ENCODE measurements around the gene PODXL2.
"Not testable (repeated sequence)": the region's sequence is repeated elsewhere in the genome, so short reads cannot be mapped to it uniquely, and the experiment has no call there.

The PODXL2 gene

DNA sequence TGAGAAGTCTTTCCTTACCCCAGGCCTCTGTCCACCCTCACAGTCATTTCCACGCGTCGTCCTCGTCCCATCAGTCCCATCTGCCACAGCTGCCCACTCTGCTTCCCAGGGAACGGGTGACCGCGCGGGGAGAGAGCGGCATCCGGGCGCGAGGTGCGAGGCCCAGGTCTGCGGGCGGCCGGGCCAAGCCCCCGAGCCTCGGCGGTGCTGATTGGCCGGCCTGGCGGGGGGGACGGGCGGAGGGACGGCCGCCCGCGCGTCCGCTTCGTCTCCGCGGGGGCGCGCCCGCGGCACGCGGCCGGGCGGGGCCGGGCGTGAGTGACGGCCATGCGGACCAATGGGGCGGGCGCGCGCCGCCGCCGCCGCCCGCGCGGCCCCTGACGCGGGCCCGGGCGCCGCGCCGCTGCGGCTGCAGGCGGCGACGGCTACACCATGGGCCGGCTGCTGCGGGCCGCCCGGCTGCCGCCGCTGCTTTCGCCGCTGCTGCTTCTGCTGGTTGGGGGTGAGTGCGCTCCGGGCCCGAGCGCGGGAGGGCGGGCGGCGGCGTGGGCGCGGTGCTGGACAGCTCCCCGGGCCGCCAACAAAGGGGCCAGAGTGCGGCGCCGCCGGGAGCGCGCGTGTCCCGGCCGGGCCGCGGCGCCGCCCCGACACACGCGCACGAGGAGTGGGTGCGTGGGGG, at the start of gene PODXL2:
TSS of gene PODXL2 (plus strand) at position 398 of the 679 bp plus-strand sequence. CDS start at position 433, 35 bp downstream.
- peak; percentile 50 for DNase-seq (ENCODE audit: low spot score)

GRCh38 chr3:127580327-127581060, 48.5 kb upstream of the PODXL2 start:
- DNase-seq (ENCODE audit: low spot score), result no peak

DNA sequence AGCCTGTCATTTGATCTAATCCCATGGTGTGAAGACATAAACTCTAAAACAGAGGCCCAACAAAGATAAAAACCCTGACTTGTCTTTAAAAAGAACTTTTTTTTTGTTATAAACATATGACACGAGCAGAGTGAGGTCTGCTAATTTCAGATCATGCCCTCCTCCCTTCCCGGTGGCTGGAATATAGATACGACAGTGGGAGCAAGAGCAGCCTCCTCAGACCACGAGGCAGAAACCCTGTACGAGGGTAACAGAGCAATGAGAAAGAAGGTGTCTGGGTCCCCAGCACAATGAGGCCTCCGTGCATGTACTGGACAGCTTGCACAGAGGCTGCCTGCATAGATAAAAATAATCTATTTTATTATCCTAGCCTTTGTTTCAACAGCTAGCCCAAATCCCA, 44.3 kb upstream of the PODXL2 start:
- no peak for DNase-seq (ENCODE audit: low spot score)

GRCh38 chr3:127585163-127585812, 43.7 kb upstream of the PODXL2 start:
- no peak for DNase-seq (ENCODE audit: low spot score)

DNA sequence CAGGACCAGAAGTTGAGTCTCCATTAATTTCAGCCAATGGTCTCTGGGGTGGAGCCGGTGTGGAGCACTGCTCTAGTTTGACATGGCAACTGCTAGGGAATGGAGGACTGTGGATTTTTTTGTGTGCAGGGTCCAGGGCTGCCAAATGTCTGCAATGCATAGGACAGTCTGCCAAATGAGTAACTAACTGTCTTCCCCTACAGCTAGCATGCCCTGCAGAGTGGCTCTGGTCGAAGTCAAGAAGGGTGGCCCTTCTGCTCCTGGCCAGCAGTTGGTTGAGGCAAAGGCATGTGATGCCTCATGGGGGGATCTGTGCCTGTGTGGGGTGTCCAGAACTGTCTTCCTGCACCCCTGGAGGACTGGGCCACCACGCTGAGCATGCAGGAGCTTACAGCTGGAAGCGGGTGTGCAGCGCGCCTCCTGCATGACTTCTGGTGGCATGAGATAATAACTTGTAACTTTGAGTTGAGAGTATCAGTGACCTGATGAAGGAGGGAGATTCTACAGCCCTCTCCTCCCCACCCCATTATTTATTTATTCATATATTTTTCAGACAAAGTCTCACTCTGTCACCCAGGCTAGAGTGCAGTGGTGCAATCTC, 43.1 kb upstream of the PODXL2 start:
- DNase-seq (ENCODE audit: low spot score), result no peak

DNA sequence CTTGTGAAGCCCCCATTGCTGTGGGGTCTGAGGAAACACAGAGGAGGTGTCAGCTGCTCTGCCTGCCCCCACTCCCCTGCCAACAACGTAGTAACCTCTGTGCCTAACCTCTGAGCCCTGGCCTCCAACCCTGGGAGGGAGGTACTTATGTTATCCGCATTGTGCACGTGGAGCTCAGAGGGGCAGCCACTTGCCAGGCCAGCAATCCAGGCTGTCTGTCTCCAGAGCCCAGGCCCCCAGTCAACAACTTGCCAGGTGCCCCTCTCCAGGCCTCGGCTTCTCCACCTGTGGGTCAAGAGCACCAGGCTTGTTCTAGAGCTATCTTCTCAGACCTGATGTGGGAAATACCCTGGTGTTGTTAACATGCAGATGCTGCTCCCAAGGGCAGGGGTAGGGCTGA, 41.1 kb upstream of the PODXL2 start:
- no peak for DNase-seq (ENCODE audit: low spot score)

- DNase-seq (ENCODE audit: low spot score), result no peak
Observed at GRCh38 chr3:127588806-127589577, 40.0 kb upstream of the PODXL2 start.

DNA sequence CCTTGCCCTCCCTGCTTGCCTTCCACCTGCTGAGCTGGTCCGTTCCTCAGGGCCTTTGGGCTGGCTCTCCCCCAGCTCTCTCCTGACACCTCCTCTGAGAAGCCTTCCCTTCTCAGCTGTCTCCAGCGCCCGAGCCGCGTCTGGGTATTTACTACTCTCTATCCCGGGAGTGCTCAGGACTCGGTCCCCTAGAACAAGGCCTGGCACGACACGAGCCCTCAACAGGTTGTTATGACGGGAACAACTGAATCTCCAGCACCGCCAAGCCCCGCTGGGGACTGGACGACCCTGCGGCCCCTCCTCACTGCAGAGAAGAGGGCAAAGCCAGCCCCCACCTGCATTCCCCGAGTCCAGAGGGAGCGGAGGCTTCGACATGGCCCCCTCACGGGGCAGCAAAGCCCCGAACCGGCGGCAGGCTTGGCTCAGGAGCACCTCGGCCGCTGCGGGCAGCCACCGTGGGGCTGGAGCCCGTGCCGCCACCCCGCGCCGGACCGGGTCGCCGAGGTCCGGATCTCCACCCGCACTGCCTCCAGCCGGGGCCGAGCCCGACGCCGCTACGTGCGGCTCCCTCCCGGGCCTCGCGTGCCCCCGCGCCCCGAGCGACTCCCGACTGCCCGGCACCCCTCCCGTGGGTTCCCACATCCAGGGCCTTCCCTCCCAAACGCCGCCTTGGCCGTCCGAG, 39.2 kb upstream of the PODXL2 start:
- DNase-seq (ENCODE audit: low spot score), result no peak

- no peak for DNase-seq (ENCODE audit: low spot score)
Observed at GRCh38 chr3:127590282-127590592, 38.7 kb upstream of the PODXL2 start.

DNA sequence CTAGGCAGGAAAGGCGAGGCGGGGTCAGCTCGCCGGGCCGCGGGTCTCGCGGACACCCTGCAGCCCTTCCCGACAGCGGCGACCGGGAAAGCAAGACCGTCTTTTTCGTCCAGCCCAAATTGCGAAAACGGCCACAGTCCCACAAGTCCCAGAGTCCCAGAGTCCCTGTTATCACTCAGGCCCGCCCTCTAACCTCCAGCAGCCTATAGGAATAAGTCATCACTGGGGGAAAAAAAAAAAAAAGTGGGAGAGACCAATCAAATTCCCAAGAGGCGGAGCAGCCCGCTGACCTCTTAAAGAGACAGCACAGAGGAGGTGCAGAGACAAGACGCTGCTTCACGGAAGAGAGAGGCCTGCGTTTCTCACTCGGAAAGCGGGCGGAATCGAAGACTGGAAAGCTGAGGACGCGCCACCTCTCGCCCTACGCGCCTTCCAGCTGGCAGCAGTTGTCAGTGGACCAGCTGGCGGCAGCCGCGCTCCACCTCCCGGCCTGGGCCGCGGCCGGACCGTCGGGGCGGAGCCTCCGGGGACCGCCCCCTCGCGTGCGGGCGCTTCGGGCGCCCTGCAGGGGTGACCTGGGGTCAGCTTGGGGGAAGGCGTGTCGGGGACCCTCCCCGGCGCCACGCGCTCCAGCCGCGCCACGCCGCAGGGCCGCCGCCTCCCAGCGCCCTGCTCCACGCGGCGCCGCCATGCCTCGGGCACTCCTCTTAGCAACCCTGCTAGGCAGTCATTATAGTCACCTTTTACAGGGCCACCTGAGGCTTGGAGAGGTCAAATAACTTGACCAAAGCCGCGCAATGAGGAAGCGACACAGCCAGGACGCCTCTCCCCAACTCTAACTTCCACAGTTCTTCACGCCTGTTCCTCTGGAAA, 38.2 kb upstream of the PODXL2 start, which contains the start of gene TPRA1:
TSS of gene TPRA1 (minus strand) at position 141 of the 873 bp plus-strand sequence. CDS start 10,587 bp downstream, outside the sequence.
- peak; percentile 99 for DNase-seq (ENCODE audit: low spot score)

DNA sequence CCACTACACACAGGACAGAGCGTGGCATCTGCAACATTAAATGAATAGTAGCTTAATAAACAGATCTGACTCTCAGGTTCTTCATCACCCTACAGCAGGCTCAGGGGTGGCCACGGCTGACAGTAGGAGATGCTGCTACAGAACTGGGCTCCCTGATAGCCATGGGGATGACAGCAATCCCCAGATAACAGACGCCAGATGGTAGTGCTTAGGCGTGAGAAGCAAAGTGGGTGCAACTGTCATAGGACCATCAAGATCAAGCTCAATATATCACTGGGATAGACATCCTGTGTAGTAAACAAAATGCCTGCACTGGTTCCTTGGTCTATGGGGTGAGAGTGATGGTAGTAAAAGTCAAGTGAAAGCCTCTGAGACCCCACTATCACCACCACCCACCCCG, 35.8 kb upstream of the PODXL2 start:
- DNase-seq (ENCODE audit: low spot score), result no peak

- DNase-seq (ENCODE audit: low spot score), result no peak
Observed at GRCh38 chr3:127595303-127595702, 33.7 kb upstream of the PODXL2 start.

GRCh38 chr3:127597020-127597771, 31.8 kb upstream of the PODXL2 start:
- no peak for DNase-seq (ENCODE audit: low spot score)

DNA sequence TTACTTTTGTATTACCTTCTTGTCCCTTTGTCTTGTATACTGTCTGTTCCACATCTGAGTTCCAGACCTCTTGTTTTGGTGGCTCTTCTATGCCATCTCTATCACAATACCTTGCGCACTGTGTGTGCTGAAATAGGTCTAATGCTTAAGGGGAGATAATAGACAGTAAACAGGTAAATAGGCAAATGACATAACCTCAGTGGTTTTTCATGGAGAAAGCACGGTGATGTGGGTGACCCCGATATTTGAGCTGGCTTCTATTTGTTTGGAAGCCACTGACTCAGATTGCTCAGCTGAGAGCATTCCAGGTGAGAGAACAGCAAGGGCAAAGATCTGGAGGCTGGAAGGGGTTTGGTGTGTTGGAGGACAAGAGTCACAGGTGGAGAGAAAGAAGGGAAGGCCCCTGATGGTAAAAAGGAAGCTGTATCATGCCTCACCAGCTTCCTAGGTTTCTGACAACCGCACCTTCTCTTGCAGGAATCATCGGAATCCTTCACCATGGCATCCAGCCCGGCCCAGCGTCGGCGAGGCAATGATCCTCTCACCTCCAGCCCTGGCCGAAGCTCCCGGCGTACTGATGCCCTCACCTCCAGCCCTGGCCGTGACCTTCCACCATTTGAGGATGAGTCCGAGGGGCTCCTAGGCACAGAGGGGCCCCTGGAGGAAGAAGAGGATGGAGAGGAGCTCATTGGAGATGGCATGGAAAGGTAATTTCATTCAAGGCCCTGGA, 30.0 kb upstream of the PODXL2 start:
- no peak for DNase-seq (ENCODE audit: low spot score)

GRCh38 chr3:127600749-127601456, 28.1 kb upstream of the PODXL2 start:
- DNase-seq (ENCODE audit: low spot score), result no peak

GRCh38 chr3:127604035-127604434, 24.9 kb upstream of the PODXL2 start:
- DNase-seq (ENCODE audit: low spot score), result no peak

- DNase-seq (ENCODE audit: low spot score), result no peak
Observed at GRCh38 chr3:127604546-127605165, 24.3 kb upstream of the PODXL2 start.

- not testable (repeated sequence) for DNase-seq (ENCODE audit: low spot score)
Observed at GRCh38 chr3:127605547-127605946, 23.4 kb upstream of the PODXL2 start.

Data from cerebellar cortex (tissue), 1 donor.